ENCODE results near the gene ZFP36L2.

DNA sequence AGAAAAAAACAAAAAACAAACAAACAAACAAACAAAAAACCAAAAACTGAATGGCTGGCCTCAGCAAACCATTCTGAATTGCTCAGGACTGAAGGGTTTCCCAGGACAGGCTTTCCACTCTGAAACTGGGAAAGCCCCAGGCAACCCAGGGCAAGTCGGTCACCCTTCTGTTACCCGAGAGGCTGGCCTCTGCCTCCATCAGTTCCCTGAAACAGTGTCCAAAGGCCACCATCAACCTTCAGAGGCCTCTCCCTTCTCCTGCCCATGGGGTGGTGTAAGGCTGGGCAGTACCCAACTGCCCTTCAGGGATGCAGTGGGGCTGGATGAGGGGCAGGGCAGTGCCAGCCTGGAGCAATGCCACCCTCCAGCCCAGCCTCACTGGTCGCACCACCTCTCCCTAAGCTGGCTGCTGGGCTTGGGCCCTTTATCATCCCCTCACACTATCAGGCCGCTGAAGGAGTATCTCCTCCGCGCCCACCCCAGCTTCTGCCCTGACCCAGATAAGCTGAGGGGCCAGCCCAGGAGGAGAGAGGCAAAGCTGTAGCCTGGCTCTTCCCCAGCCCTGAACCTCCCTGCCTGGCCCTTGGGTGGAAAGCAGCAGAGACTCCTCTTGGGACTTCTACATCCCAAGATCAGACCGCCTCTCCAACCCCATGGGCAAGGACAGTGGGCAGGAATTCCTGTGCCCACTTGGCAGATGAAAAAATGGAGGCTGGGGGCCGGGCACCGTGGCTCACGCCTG, 35.9 kb downstream of the ZFP36L2 start:
- TF ChIP-seq EZH2 (IDR thresholded peaks at IDR 0.05; ENCODE audit: borderline replicate concordance, low read length): no peak
- TF ChIP-seq, protein P1, sequence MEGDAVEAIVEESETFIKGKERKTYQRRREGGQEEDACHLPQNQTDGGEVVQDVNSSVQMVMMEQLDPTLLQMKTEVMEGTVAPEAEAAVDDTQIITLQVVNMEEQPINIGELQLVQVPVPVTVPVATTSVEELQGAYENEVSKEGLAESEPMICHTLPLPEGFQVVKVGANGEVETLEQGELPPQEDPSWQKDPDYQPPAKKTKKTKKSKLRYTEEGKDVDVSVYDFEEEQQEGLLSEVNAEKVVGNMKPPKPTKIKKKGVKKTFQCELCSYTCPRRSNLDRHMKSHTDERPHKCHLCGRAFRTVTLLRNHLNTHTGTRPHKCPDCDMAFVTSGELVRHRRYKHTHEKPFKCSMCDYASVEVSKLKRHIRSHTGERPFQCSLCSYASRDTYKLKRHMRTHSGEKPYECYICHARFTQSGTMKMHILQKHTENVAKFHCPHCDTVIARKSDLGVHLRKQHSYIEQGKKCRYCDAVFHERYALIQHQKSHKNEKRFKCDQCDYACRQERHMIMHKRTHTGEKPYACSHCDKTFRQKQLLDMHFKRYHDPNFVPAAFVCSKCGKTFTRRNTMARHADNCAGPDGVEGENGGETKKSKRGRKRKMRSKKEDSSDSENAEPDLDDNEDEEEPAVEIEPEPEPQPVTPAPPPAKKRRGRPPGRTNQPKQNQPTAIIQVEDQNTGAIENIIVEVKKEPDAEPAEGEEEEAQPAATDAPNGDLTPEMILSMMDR (conservative IDR thresholded peaks at IDR 0.05 in 1 of 2, IDR thresholded peaks at IDR 0.05 in 1 of 2; ENCODE audit: extremely low read depth in 1 of 2, insufficient read depth in 1 of 2, low read depth in 1 of 2, low read length in 2 of 2): no peak
